Measurements from ENCODE around the gene RBM17. TPM values are rescaled to one million over a fixed set of nuclear protein-coding genes. Genes with fewer than 3 reads are reported as not detected.

Gene RBM17
- total and polyA plus RNA-seq, 2 of the 4 experiments (the other 2 are of a cell fraction): 24.6 to 56.7 TPM

- Histone ChIP-seq H2BK20ac (ENCODE audit: low read depth, low read length) (peak overlapping the region; percentile 9; the same call in 1 of the 2 replicates), H2BK120ac (ENCODE audit: low read depth, low read length) (no peak overlapping the region), H3K18ac (ENCODE audit: low read depth, low read length) (no peak overlapping the region), H3K56ac (ENCODE audit: extremely low read depth, insufficient read depth, low read length) (no peak overlapping the region), H3K27me3 (ENCODE audit: control insufficient read depth, insufficient read depth, low read length) (no peaks in the 10 kb centered on the region), H3K9ac (ENCODE audit: low read depth, low read length) (no peak overlapping the region), H4K20me1 (ENCODE audit: insufficient read depth, low read length) (peaks cover 23% of the 10 kb centered on the region), H2AK5ac (ENCODE audit: low read depth, low read length) (no peak overlapping the region), H4K5ac (ENCODE audit: low read depth, low read length) (no peak overlapping the region), H3K4ac (ENCODE audit: low read depth, low read length) (peak overlapping the region; percentile 12; the same call in 1 of the 2 replicates), H2BK15ac (ENCODE audit: low read depth, low read length) (no peak overlapping the region), H3K36me3 (ENCODE audit: control insufficient read depth, insufficient read depth, low read length) (no peaks in the 10 kb centered on the region), H3K23ac (ENCODE audit: low read depth, low read length) (no peak overlapping the region), H2BK5ac (ENCODE audit: low read depth, low read length, poor library complexity, severe bottlenecking) (no peak overlapping the region), H2AK9ac (replicated peaks; ENCODE audit: low read depth, low read length, poor library complexity) (no peak overlapping the region), H3K9me3 (ENCODE audit: control insufficient read depth, insufficient read depth, low read length) (peaks cover 1% of the 10 kb centered on the region; the same call in 1 of the 2 replicates), H3K9me1 (ENCODE audit: insufficient read depth, low read length) (peaks cover 2% of the 10 kb centered on the region; the same call in 1 of the 2 replicates), H3K4me1 (ENCODE audit: control insufficient read depth, insufficient read depth, low read length) (peaks cover 21% of the 10 kb centered on the region), H3K4me2 (ENCODE audit: low read depth, low read length) (peak overlapping the region; percentile 47), H3K14ac (replicated peaks; ENCODE audit: low read depth, low read length) (no peak overlapping the region), H4K91ac (ENCODE audit: insufficient read depth, low read depth, low read length) (no peak overlapping the region), H3K27ac (ENCODE audit: insufficient read depth, low read length) (no peak overlapping the region; the same call in 1 of the 2 replicates), H2AFZ (replicated peaks; ENCODE audit: low read length, poor library complexity) (peak overlapping the region; percentile 87), H4K8ac (ENCODE audit: low read depth in 2 of 2, low read length in 2 of 2) (peak overlapping the region; percentile 2 to 65; a peak in 2 of 4 replicates), H3K79me1 (ENCODE audit: low read depth in 1 of 2, low read length in 2 of 2) (peaks cover 2 to 21% of the 10 kb centered on the region in 2 experiments; a peak in 3 of 4 replicates), H3K4me3 (ENCODE audit: insufficient read depth, low read depth, low read length) (no peak overlapping the region)
- DNase-seq (peak; percentile 85), ATAC-seq (ENCODE audit: low read depth) (peak; percentile 30)
- intact Hi-C loops (cut with micrococcal nuclease): no loop called here
- no TSS peak for BruUV-seq (replicated peaks)
- dilution Hi-C loops (cut with HindIII; ENCODE audit: low sequenced_read_pairs, unreplicated experiment): no loop called here
- 14% methylated on average over 7 of the region's 19 CpGs; no CpG with 5 or more reads in 1 of the 2 experiments for WGBS, 2 experiments (ENCODE audit: extremely low coverage in 2 of 2, insufficient read length in 1 of 2)
- CTCF ChIA-PET: interaction anchor here (0.6 to 2.6 kb wide), 11 partner anchors 9 to 319 kb away, joined by 3 to 12 read pairs (median 4); no protein-coding TSS in a partner anchor
- POLR2A ChIA-PET (ENCODE audit: unreplicated experiment): no interaction called here
- in situ Hi-C loops (cut with MboI; ENCODE audit: low sequenced_read_pairs): no loop called here
- TF ChIP-seq RCOR1 (IDR thresholded peaks at IDR 0.05; ENCODE audit: insufficient replicate concordance, low read length): peak; percentile 66
- peak; percentile 57 for TF ChIP-seq RAD21 (IDR thresholded peaks at IDR 0.05; ENCODE audit: low read length)
- TF ChIP-seq MAFK (IDR thresholded peaks at IDR 0.05; ENCODE audit: low read depth, low read length): 0 out of 2 replicates have a peak, but pooled peaks have one; percentile 2
- no peak for TF ChIP-seq MXI1 (IDR thresholded peaks at IDR 0.05; ENCODE audit: borderline replicate concordance, low read depth, low read length)
- TF ChIP-seq SMC3 (IDR thresholded peaks at IDR 0.05; ENCODE audit: low read depth, low read length): peak; percentile 50; the same call in 1 of the 2 replicates
- TF ChIP-seq RFX5 (IDR thresholded peaks at IDR 0.05; ENCODE audit: low read depth, low read length): no peak
- no peak for TF ChIP-seq USF2 (IDR thresholded peaks at IDR 0.05; ENCODE audit: low read depth, low read length)
- no peak for TF ChIP-seq POLR2A (IDR thresholded peaks at IDR 0.05; ENCODE audit: low read depth, low read length)
- TF ChIP-seq CTCF (conservative IDR thresholded peaks at IDR 0.05; ENCODE audit: low read depth, low read length): peak; percentile 85
- peak; percentile 36; the same call in 1 of the 2 replicates for TF ChIP-seq MAZ (IDR thresholded peaks at IDR 0.05; ENCODE audit: borderline replicate concordance, low read depth, low read length)
- TF ChIP-seq NFE2L2 (IDR thresholded peaks at IDR 0.05; ENCODE audit: low read depth, low read length): no peak
- TF ChIP-seq CEBPB (IDR thresholded peaks at IDR 0.05; ENCODE audit: low read depth, low read length): no peak
- TF ChIP-seq BHLHE40 (IDR thresholded peaks at IDR 0.05; ENCODE audit: low read depth, low read length): peak; percentile 72; the same call in 1 of the 2 replicates
- TF ChIP-seq CHD1 (IDR thresholded peaks at IDR 0.05; ENCODE audit: low read depth, low read length): no peak
- no peak for TF ChIP-seq FOS (IDR thresholded peaks at IDR 0.05; ENCODE audit: low read depth, low read length)
These were observed 2.2 kb upstream of the RBM17 start for GRCh38 chr10:6086375-6087233.

Measured in IMR-90 (cell line).